Measurements from ENCODE around the gene MUC21.

DNA sequence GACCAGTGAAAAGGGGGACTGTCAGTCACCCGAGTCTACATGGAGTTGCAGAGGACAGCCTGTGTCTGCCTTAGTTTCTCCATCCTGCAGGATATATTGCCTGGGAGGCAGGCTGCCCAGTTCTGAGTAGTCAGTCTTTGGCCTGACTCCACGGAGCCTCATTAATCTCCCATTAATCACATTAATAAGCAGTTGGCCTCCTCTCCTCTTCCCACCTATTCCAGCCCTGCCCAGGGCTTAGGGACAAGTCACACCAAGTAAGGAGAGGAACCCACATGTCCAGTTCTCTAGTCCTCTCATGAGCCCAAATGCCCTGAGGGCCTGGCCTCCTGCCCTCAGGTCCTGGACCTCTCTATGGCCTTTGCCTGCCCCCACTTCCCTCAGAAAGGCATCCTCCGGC is 44.0 kb upstream of the MUC21 start:
- TF ChIP-seq POLR2A (IDR thresholded peaks at IDR 0.05): no peak
- TF ChIP-seq, protein P1, sequence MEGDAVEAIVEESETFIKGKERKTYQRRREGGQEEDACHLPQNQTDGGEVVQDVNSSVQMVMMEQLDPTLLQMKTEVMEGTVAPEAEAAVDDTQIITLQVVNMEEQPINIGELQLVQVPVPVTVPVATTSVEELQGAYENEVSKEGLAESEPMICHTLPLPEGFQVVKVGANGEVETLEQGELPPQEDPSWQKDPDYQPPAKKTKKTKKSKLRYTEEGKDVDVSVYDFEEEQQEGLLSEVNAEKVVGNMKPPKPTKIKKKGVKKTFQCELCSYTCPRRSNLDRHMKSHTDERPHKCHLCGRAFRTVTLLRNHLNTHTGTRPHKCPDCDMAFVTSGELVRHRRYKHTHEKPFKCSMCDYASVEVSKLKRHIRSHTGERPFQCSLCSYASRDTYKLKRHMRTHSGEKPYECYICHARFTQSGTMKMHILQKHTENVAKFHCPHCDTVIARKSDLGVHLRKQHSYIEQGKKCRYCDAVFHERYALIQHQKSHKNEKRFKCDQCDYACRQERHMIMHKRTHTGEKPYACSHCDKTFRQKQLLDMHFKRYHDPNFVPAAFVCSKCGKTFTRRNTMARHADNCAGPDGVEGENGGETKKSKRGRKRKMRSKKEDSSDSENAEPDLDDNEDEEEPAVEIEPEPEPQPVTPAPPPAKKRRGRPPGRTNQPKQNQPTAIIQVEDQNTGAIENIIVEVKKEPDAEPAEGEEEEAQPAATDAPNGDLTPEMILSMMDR (IDR thresholded peaks at IDR 0.05): no peak

All from gastroesophageal sphincter (tissue), 3 donors.